H9 (cell line): Measurements from ENCODE around the gene STRADA. TPM values are rescaled to one million over a fixed set of nuclear protein-coding genes. Genes with fewer than 3 reads are reported as not detected.

ENCODE experiments used
- DNase-seq: peaks from one replicate; pipeline ENCODE4 v3.0.0-alpha.2; 2017
- H2AFZ ChIP-seq: one replicate; pipeline ENCODE4 v1.6.1; 2013; ENCODE audit warnings: mild to moderate bottlenecking, low read length, control low read depth, moderate library complexity
- H2AK5ac ChIP-seq: 2 replicates; pipeline ENCODE4 v1.6.1; 2013; ENCODE audit warnings: low read length, control low read depth, mixed read lengths; ENCODE audit not compliant: insufficient read length
- H2BK120ac ChIP-seq: one replicate; pipeline ENCODE4 v1.6.1; 2013; ENCODE audit warnings: low read depth, mild to moderate bottlenecking, low read length, control low read depth, inconsistent platforms; ENCODE audit not compliant: poor library complexity, severe bottlenecking
- H2BK12ac ChIP-seq: 2 replicates; pipeline ENCODE4 v1.6.1; 2013; ENCODE audit warnings: low read length, control low read depth, mixed read lengths, low read depth; ENCODE audit not compliant: insufficient read length
- H2BK15ac ChIP-seq: 2 replicates; pipeline ENCODE4 v1.6.1; 2013; ENCODE audit warnings: low read depth, low read length, control low read depth
- H2BK20ac ChIP-seq: one replicate; pipeline ENCODE4 v1.6.1; 2013; ENCODE audit warnings: low read depth, mild to moderate bottlenecking, low read length, control low read depth, inconsistent platforms; ENCODE audit not compliant: poor library complexity, severe bottlenecking
- H2BK5ac ChIP-seq: 2 replicates; pipeline ENCODE4 v1.6.1; 2013; ENCODE audit warnings: low read length, control low read depth, mixed read lengths; ENCODE audit not compliant: insufficient read length
- H3K14ac ChIP-seq: 2 replicates; pipeline ENCODE4 v1.6.1; 2013; ENCODE audit warnings: low read length, control low read depth; ENCODE audit not compliant: insufficient read depth
- H3K18ac ChIP-seq: 2 replicates; pipeline ENCODE4 v1.6.1; 2013; ENCODE audit warnings: low read depth, mild to moderate bottlenecking, mixed read lengths, low read length, control low read depth; ENCODE audit not compliant: insufficient read length
- H3K23ac ChIP-seq: 2 replicates; pipeline ENCODE4 v1.6.1; 2013; ENCODE audit warnings: low read length, control low read depth, mixed read lengths, low read depth; ENCODE audit not compliant: insufficient read length
- H3K23me2 ChIP-seq: 2 replicates; pipeline ENCODE4 v1.6.1; 2013; ENCODE audit warnings: low read depth, mild to moderate bottlenecking, mixed read lengths, low read length, control low read depth; ENCODE audit not compliant: insufficient read length, poor library complexity, severe bottlenecking
- H3K27ac ChIP-seq: 2 replicates; pipeline ENCODE4 v1.5.1; 2013; ENCODE audit warnings: low read length, control low read depth, mixed read lengths, low read depth; ENCODE audit not compliant: insufficient read length
- H3K27me3 ChIP-seq: 2 replicates; pipeline ENCODE4 v1.6.1; 2013; ENCODE audit warnings: low read length, control low read depth, inconsistent platforms; ENCODE audit not compliant: insufficient read depth
- H3K4ac ChIP-seq: 2 replicates; pipeline ENCODE4 v1.6.1; 2013; ENCODE audit warnings: low read depth, mild to moderate bottlenecking, control low read depth, inconsistent platforms, low read length, moderate library complexity
- H3K4me1 ChIP-seq: 2 replicates; pipeline ENCODE4 v1.6.1; 2013; ENCODE audit warnings: low read length, control low read depth, inconsistent platforms; ENCODE audit not compliant: insufficient read depth
- H3K4me2 ChIP-seq: 2 replicates; pipeline ENCODE4 v1.6.1; 2013; ENCODE audit warnings: low read length, control low read depth, mixed read lengths; ENCODE audit not compliant: insufficient read length, insufficient read depth
- H3K56ac ChIP-seq: 2 replicates; pipeline ENCODE4 v1.6.1; 2013; ENCODE audit warnings: low read depth, mild to moderate bottlenecking, mixed read lengths, low read length, control low read depth; ENCODE audit not compliant: insufficient read length
- H3K79me1 ChIP-seq: 2 replicates; pipeline ENCODE4 v1.6.1; 2013; ENCODE audit warnings: low read depth, mild to moderate bottlenecking, moderate library complexity, low read length, control low read depth, inconsistent platforms; ENCODE audit not compliant: insufficient read depth, poor library complexity, severe bottlenecking
- H3K79me2 ChIP-seq: 2 replicates; pipeline ENCODE4 v1.6.1; 2013; ENCODE audit warnings: low read length, control low read depth, inconsistent platforms; ENCODE audit not compliant: insufficient read depth
- H3K9ac ChIP-seq: 2 replicates; pipeline ENCODE4 v1.6.1; 2013; ENCODE audit warnings: low read length, control low read depth, mixed read lengths; ENCODE audit not compliant: insufficient read length; ENCODE audit errors: extremely low read depth
- H3K9me3 ChIP-seq: one replicate; pipeline ENCODE4 v1.6.1; 2013; ENCODE audit warnings: low read depth, low read length, inconsistent platforms; ENCODE audit not compliant: control insufficient read depth
- H3T11ph ChIP-seq: one replicate; pipeline ENCODE4 v1.6.1; 2013; ENCODE audit warnings: mild to moderate bottlenecking, low read length, control low read depth, inconsistent platforms
- H4K20me1 ChIP-seq: one replicate; pipeline ENCODE4 v1.6.1; 2013; ENCODE audit not compliant: control insufficient read depth, insufficient read length, insufficient read depth
- H4K5ac ChIP-seq: 2 replicates; pipeline ENCODE4 v1.6.1; 2013; ENCODE audit warnings: low read depth, mild to moderate bottlenecking, mixed read lengths, low read length, control low read depth; ENCODE audit not compliant: insufficient read length
- H4K8ac ChIP-seq: replicated peaks from 2 replicates; pipeline ENCODE4 v1.6.1; 2013; ENCODE audit warnings: low read length, control low read depth, mixed read lengths, low read depth; ENCODE audit not compliant: insufficient read length
- H4K91ac ChIP-seq: 2 replicates; pipeline ENCODE4 v1.6.1; 2013; ENCODE audit warnings: low read depth, mild to moderate bottlenecking, moderate library complexity, mixed read lengths, low read length, control low read depth; ENCODE audit not compliant: insufficient read length
- H3K27ac Mint-ChIP-seq, 3 experiments: 2 replicates in 2 of 3; 3 replicates in 1 of 3; pipeline ENCODE4 v1.8.0; 2020 to 2021; ENCODE audit warnings: mixed read lengths in 3 of 3, mild to moderate bottlenecking in 1 of 3, moderate library complexity in 1 of 3
- H3K27me3 Mint-ChIP-seq: 2 replicates; pipeline ENCODE4 v1.8.0; 2021; ENCODE audit warnings: low read depth, mild to moderate bottlenecking, moderate library complexity, mixed read lengths
- H3K36me3 Mint-ChIP-seq, 3 experiments: 2 replicates in 2 of 3; 3 replicates in 1 of 3; pipeline ENCODE4 v1.8.0; 2020 to 2021; ENCODE audit warnings: low read depth in 3 of 3, mixed read lengths in 3 of 3; ENCODE audit not compliant: insufficient read depth in 1 of 3
- H3K4me1 Mint-ChIP-seq, 2 experiments: 2 replicates each; pipeline ENCODE4 v1.8.0; 2020; ENCODE audit warnings: mixed read lengths in 2 of 2
- H3K4me3 Mint-ChIP-seq, 2 experiments: 2 replicates in 1 of 2; 3 replicates in 1 of 2; pipeline ENCODE4 v1.8.0; 2020 to 2021; ENCODE audit warnings: mild to moderate bottlenecking in 2 of 2, mixed read lengths in 2 of 2, moderate library complexity in 1 of 2
- H3K9me3 Mint-ChIP-seq, 2 experiments: 2 replicates in 1 of 2; 3 replicates in 1 of 2; pipeline ENCODE4 v1.8.0; 2020; ENCODE audit warnings: mild to moderate bottlenecking in 2 of 2, mixed read lengths in 2 of 2, moderate library complexity in 1 of 2
- WGBS: extraction: QIAGEN DNeasy Blood & Tissue Kit; methylation state at CpG from one replicate; pipeline ENCODE4 v1.1.7; 2013; ENCODE audit warnings: missing lambda C conversion rate, low lambda C conversion rate, mixed read lengths; ENCODE audit not compliant: insufficient read length; ENCODE audit errors: extremely low coverage; 5-methylcytosine and 5-hydroxymethylcytosine counted together
- total RNA-seq: library from RNA; stranded (reverse); gene quantifications from 2 replicates; pipeline ENCODE4 v1.2.1, GENCODE V29; 2021
- TF ChIP-seq, protein P1 (sequence below): fragments of 200-600 bp; sonication (generic); conservative IDR thresholded peaks from 3 replicates; pipeline ENCODE4 v1.8.0; 2021; ENCODE audit warnings: antibody characterized with exemption, mild to moderate bottlenecking

The STRADA gene
- total RNA-seq, 1 experiment from 2014 or later, result 35.0 TPM

DNA sequence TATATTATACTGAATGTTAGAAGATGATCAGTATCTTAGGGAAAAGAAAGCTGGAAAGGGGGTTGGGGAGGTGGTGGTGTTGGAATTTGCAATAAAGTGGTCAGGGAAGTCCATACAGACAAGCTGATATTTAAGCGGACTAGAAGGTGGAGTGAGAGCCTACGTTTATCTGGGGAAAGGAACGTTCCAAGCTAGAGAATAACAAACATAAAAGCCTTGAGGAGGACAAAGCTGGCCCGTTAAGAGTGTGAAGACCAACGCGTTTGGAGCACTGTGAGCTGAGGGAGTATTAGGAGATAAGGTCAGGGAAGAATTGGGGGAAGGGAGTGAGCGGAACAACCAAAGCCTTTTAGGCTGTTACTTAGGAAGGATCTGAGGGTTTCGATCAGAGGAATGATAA is 33.8 kb upstream of the STRADA start:
- H3K9ac ChIP-seq, result peak overlapping the region; percentile 86
- H3K79me2 ChIP-seq, result peaks cover 68% of the 10 kb centered on the region
- H3K23me2 ChIP-seq, result peaks cover 9% of the 10 kb centered on the region
- no peak overlapping the region for H3K4ac ChIP-seq
- no peak overlapping the region for H2BK5ac ChIP-seq
- no peak for DNase-seq
- no CpG with 5 or more reads among the region's 8 CpGs for WGBS
- no peaks in the 10 kb centered on the region for H3K27me3 ChIP-seq
- H4K91ac ChIP-seq, result no peak overlapping the region
- H3K27ac ChIP-seq, result no peak overlapping the region
- Mint-ChIP-seq H3K27me3 (no peaks in the 10 kb centered on the region), H3K4me1 (peaks cover 20 to 22% of the 10 kb centered on the region in 2 experiments), H3K9me3 (no peaks in the 10 kb centered on the region), H3K27ac (peak overlapping the region; percentile 100; a peak in 4 of 7 replicates), H3K4me3 (peak overlapping the region; percentile 99 to 100), H3K36me3 (peaks cover 34 to 49% (median 42%) of the 10 kb centered on the region in 3 experiments)
- H3K23ac ChIP-seq, result no peak overlapping the region
- H3K4me1 ChIP-seq, result no peaks in the 10 kb centered on the region; the same call in 1 of the 2 replicates
- no peak overlapping the region for H4K8ac ChIP-seq
- no peak overlapping the region for H3K56ac ChIP-seq
- H3T11ph ChIP-seq, result no peak overlapping the region
- no peak overlapping the region for H2BK15ac ChIP-seq
- H2AFZ ChIP-seq, result no peak overlapping the region
- no peak overlapping the region for H2BK12ac ChIP-seq
- H3K18ac ChIP-seq, result no peak overlapping the region
- no peak overlapping the region for H2AK5ac ChIP-seq
- no peak overlapping the region for H2BK120ac ChIP-seq
- no peak overlapping the region for H4K5ac ChIP-seq
- no peak overlapping the region for H2BK20ac ChIP-seq
- H3K4me2 ChIP-seq, result peak overlapping the region; percentile 95
- no peaks in the 10 kb centered on the region for H3K9me3 ChIP-seq
- no peak overlapping the region for H3K14ac ChIP-seq
- no peaks in the 10 kb centered on the region for H3K79me1 ChIP-seq
- TF ChIP-seq, protein P1, sequence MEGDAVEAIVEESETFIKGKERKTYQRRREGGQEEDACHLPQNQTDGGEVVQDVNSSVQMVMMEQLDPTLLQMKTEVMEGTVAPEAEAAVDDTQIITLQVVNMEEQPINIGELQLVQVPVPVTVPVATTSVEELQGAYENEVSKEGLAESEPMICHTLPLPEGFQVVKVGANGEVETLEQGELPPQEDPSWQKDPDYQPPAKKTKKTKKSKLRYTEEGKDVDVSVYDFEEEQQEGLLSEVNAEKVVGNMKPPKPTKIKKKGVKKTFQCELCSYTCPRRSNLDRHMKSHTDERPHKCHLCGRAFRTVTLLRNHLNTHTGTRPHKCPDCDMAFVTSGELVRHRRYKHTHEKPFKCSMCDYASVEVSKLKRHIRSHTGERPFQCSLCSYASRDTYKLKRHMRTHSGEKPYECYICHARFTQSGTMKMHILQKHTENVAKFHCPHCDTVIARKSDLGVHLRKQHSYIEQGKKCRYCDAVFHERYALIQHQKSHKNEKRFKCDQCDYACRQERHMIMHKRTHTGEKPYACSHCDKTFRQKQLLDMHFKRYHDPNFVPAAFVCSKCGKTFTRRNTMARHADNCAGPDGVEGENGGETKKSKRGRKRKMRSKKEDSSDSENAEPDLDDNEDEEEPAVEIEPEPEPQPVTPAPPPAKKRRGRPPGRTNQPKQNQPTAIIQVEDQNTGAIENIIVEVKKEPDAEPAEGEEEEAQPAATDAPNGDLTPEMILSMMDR, result no peak
- H4K20me1 ChIP-seq, result no peaks in the 10 kb centered on the region
